Activated T-cell treated with anti-CD3 and anti-CD28 coated beads for 48 hours (primary cell): Measurements from ENCODE around the gene BMP7.
"Not testable (repeated sequence)": the region's sequence is repeated elsewhere in the genome, so short reads cannot be mapped to it uniquely, and the experiment has no call there.

Experiments used
- DNase-seq: peaks from one replicate; pipeline ENCODE4 v3.0.0-alpha.2; 2020; ENCODE audit warnings: low read depth

Gene BMP7

DNA sequence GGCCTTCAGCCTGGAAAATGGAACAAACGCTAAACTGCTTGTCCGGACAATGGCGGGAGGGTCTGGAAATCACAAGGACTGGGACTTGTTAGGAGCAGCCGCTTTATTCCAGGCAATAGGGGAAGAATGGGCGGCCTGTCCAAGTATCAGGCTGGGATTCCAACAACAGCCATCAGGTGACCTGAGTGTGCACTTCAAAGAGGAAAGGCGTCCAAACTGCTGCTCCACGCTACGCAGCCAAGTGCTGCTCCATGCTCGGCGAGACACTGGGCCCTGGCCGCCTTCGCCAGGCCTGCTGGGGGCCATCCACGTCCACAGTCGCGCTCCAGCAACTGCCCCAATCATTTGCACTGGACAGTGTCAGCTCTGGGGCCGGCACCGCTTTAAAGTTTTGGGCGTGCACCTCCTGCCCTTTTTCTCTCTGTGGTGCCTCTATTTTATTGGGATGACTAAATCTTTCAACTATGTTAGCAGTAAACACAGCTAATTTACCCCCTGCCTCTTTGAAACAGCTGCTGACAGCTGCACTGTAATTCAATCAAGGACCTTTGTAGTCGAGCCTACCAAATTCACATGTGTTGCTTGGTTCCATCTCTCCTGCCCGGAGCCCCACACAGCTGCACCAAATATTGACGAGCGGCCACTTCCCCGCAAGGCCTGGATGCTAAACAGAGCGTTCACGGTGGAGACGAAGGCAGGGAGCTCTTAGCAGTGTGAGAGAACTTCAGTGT lies 98.3 kb downstream of the BMP7 start:
- no peak for DNase-seq

DNA sequence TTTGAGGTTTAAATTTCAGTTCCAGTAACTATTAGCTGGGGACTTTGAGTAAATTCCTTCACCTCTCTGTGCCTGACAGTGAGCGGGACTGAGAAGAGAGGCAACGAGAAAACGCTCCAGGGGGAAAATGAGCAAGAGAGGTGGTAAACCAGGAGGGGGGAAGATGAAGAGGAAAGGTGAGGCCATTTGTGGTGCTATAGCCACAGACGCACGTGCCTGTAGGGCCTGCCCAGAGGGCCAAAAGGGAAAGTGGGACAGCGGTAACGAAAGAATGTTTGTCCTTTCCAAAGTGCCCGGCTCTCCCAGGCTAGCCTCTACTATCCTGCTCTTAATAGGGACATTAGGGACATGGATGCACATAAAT lies 99.2 kb downstream of the BMP7 start:
- DNase-seq = no peak

DNA sequence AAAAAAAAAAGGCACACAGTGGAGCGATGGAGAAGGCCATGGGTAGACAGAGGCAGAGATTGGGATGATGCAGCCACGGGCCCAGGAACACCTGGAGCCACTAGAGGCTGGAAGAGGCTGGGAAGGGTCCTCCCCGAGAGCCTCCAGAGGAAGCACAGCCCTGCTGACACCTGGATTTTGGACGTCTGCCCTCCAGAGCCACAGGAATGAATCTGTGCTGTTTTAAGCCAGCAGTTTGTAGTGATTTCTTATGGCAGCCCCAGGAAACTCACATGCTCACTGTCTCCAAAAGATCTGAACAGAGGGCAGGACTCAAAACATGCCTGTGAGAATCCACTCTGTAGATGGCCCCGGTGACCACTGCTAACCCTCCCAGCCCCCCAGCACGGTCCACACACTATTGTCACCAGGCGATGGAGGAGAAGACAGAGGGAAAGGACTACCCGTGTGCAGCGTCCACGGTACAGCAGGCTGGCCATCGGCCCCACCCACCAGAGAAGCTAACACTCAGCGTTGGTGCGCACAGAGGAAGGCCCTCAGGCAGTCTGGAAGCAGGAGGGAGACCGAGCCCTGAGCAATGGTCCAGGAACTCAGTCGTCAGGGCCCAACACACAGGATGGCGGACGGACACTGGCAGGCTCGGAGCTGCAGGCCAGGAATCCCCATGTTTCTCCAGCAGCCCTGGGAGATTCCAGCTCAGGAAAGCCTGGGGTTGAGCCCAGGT lies 99.7 kb downstream of the BMP7 start:
- no peak for DNase-seq

DNA sequence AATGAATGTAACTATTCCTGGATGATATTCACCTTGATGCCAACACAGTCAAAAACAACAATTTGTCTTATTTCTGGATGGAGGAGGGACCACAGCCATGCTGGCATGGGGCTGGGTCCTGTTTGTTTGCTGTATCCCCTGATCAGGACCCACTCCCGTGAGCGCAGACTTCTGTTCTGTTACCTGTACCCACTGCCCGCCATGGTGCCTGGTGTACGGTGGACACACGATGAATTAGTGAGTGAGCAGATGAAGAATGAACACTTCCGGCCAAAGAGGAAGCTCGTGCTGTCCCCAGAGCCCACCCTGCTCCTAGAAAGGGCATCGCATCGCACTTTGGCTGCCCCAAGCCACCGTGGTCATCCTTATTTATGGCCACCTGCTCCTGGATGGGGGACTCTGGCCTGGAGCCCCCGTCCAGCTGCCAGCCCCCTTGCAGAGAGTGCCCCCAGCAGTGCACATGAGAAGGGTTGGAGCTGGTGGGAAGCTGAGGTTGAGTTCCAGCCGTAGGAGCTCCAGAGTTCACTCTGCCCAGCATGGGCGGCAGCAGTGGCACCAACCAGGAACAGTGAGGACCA lies 100.9 kb downstream of the BMP7 start:
- no peak for DNase-seq

DNA sequence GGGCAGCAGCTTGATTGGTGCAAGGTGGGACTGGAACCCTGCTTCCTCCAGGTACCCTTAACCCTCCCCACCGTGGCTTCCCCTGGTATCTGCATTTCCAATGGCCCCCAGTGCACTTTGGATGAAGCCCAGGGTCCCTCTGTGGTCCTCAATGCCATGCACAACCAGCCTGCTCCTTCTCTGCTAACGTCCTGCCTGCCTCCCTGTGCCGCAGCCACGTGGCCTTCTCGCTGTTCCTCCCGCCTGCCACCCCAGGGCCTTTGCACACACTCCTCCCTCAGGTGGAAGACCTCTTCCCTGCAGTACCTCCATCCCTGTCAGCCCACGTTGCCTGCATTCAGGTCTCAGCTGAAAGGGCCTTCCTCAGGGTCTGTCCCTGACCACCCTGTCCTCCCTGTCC lies 101.6 kb downstream of the BMP7 start:
- DNase-seq = no peak

DNA sequence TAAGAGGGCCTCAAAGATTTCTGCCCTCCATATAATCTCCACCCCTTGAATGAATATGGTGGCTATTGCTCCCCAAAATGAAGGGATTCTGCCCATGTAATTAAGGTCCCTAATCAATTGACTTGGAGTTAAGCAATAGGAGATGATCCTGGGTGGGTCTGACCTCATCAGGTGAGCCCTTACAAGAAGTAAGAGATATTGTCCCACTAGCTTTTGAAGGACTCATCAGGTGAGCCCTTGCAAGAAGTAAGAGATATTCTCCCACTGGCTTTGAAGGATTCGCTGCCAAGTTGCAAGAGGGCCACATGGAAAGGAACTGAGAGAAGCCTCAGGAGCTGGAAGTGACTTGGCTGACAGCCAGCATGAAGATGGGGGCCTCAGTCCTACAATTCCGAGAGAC lies 103.4 kb downstream of the BMP7 start:
- DNase-seq = no peak

DNA sequence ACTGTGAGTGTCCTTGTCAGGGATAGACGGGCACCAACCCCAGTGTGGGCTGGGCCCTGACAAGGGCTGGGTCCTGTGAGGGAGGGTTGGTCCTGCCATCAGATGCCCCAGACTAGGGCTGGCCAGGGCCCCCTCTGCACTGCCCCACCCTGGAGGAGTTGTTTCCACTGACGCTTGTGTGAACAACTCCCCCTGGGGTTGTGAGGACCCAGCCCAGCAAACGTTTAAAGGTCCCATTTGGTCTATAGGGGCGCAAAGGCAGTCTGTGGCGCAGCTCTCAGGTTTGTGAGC lies 104.1 kb downstream of the BMP7 start:
- DNase-seq = no peak

DNA sequence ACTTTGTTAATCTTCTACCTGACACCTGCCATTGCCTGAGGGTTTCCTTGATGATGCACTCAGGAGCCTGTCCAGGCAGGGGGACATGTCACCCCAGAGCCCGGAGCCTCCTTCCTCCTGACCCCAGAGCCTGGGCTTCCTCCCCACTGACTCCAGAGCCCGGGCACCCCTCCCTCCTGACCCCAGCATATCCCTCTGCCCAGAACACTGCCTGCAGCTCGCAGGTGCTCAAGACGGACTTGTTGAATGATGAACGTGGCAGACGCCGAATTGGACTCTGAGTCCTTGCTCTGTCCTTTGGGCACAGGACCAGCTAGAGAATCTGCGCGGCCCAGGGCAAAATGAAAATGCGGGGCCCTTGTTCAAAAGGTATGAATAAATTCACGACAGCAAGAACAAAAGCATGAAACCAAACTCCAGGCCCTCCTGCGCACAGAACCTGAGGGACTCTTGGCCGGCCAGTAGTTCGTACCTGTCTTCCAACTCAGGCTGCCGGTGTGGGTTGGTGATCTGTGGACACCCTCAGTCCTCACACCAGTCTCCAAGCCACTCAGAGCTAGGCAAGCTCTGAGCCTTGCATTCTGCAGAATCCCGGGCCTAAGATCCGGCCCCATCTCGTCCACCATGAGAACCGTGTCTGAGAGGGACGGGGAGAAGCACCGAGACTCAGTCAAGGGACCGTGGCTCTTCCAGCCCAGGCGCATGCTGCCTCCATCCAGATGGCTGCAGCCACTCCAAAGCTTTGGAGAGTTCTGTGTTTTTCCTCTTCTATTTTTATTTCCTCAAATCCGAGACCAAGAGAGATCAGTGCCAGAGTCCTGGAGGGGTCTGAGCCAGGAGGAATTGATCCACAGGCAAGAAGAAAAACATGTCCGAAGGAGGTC lies 104.7 kb downstream of the BMP7 start:
- DNase-seq = no peak

DNA sequence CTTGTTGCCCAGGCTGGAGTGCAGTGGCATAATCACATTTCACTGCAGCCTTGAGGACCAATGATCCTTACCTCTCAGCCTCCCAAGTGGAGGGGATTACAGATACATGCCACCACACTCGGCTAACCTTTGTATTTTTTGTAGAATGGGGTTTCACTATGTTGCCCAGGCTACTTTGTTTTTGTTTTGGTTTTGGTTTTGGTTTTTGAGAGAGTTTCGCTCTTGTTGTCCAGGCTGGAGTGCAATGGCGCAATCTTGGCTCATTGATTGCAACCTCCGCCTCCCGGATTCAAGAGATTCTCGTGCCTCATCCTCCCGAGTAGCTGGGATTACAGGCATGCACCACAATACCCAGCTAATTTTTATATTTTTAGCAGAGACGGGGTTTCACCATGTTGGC lies 105.5 kb downstream of the BMP7 start:
- no peak for DNase-seq

DNA sequence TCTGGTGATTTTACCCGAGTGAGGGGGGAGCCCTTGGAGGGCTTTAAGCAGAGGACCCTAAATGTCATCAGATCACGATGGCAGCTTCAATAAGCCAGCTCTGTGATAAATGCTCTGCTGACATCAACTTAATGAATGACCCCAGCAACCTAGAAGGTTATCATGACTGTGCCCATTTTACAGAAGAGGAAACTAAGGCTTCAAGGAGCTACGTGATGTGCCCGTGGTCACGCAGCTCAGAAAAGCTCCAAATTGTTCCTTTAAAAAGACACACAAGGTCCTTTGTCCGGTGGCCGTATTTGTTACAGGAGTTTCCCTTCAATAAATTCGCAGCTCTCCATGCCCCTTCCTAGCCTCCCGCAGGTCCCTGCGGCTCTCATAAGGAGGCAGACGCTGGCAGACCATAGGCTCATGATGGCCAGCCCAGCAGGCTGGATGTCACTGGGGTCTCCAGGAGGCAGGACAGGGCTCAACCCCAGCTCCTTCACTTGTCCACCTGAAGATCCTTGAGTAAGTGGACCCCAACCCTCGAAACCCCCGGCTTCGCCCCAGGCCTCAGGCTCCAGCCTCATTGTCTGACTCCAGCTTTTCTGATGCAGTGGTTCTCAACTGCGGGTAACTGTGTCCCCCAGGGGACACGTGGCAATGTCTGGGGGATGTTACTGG lies 106.4 kb downstream of the BMP7 start:
- DNase-seq = no peak

DNA sequence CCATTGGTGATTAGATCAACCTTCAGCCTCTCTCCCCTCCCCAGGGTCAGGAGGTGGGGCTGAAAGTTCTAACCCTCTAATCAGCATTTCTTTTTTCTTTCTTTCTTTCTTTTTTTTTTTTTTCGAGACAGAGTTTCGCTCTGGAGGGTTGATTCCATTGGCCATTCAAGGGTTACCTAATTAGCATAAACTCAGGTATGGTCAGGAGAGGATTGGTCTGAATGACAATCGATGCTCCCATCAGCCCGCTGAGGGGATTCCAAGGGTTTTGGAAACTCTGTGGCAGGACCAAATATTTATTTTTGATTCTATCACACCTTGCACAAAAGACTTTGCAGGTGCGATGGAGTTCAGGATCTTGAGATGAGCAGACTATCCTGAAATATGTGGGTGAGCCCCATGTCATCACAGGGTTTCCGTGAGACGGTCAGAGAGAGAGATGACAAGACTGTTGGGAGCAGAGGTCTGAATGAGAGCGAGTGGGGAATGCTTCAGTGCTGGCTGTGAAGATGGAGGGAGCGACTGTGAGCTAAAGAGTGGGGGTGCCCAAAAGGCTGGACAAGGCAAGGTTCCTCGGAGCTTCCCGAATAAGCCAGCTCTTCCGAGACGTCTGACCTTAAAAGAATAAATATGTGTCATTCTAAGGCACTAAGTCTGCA lies 107.1 kb downstream of the BMP7 start:
- no peak for DNase-seq

DNA sequence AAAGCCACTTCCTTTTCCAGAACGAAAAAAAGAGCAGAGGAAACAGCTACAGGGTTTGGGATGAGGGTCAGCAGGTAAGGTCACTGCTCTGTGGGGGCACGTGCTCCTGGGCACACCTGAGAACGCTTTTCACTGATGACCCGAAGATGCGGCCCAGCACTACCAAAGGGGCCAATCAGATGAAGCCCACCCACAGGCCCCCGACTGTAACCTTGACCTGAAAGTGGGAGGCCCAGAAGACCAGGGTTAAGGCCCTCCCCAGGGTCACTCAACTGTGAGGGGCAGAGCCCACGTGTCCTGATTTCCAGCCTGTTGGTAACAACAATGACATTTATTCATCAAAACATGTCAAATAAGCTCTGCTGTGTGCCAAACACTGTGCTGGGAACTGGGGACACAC lies 108.0 kb downstream of the BMP7 start:
- DNase-seq = no peak

DNA sequence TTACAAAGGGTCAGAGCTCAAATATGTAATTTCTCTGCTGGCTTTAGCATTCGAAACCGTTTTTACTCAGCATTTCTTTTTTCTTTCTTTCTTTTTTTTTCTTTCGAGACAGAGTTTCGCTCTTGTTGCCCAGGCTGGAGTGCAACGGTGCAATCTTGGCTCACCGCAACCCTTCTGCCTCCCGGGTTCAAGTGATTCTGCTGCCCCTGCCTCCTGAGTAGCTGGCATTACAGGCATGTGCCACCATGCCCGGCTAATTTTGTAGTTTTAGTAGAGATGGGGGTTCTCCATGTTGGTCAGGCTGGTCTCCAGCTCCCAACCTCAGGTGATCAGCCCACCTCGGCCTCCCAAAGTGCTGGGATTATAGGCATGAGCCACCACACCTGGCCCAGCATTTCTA lies 108.7 kb downstream of the BMP7 start:
- DNase-seq = not testable (repeated sequence)

DNA sequence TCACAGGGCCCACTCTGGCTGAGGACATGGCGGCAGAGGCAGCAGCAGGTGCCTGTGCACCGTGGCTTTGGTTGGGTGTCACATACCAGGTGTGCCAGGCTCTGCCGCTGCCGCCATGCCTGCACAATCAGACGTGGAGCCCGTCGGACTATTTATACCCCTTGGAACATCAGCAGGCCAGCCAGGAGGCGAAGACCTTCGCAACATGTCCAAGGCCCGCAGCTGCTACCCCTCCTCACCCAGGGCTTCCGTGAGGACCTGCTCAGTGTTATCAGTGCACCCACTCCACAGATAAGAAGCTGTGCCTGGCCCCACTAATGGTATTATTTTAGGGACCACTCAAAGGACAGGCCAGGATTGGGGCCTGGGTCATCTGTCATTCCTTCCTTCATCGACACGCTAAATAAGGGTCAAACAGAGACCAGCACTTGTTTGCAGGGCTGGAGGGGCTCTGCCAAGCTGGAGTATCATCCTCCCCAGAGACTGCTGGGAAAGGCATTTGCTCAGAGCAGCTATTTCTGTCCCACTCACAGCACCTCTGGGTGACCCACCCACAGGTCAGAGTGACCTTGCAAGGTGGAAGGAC lies 109.2 kb downstream of the BMP7 start:
- no peak for DNase-seq

DNA sequence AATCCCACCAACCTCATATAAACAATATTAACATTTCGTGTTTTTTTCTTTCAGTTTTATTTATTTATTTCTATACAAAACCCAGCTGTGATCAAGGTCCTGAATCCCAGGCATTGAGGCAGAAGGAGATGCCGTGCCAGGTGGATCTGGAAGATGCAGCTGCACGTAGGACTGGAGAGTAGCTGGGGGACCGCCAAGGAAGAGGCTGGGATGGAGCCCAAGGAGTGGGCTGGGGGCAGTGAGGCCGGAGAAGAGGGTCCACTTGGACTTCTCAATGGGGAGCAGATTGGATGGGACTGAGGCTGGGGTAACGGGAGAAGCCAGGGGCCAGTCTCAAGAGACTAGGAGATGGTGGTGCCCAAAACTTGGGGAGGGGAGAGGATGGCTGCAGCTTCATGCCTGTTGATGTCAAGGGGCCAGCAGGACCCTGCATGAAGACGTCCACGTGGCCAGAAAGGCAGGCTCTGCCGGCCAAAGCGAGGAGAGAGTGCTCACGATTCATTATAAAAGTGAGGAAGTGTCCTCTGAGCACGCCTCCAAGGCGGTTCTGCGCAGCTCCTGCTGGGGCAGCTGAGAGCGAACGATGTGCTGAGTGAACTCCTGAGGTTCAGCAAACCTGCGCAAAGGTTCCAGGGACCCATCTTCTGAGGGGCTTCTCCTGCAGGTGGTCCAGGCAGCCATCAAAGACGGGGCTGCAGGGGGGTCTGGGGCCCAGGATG lies 110.3 kb downstream of the BMP7 start:
- DNase-seq = no peak

DNA sequence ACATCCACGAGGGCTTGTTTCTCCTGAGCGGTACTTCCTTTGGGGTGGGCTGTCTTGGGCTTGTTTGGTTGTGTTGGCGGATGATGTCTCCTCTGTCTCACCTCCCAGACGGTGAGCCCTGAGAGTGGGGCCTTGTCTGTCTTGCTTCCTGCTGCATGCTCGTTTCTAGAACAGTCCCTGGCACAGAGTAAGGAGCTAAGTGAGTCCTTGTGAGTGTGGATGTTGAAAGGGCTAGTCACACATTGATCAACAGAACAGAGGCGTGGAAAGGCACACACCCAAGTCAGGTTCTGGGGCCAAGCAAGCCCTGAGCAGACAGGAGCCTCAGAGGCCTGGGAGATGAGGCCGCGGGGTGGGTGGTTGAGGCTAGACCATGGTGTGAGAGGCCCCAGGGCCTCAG lies 111.0 kb downstream of the BMP7 start:
- no peak for DNase-seq

DNA sequence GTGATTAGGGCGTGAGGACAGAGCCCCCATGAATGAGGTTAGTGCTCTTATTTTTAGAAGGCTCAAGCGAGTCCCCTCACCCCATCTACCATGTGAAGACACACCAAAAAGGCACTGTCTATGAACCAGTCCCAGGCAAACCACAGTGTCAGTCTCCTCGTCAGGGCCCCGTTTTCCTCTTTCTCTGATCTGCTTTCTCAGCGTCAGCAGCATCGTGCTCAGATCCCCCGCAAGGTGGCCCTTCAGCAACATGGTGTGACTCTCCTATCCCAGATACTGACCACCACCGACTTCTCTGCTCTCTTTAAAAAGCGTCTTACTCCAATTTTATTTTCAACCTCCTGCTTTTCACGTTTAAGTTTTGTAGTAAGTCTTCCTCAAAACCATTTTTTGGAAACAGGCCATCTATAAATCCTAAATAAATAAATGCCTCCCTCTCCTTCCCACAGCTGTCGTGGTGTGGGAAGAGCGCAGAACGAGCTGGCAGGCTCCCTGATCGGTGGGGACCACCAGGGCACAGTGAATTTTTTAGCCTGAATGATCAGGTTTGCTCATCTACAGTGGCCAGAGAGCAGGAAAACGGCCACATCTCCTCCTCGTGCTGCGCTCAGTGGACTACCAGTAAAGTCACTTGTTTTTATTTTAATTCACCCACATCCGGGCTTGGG lies 113.1 kb downstream of the BMP7 start:
- no peak for DNase-seq

DNA sequence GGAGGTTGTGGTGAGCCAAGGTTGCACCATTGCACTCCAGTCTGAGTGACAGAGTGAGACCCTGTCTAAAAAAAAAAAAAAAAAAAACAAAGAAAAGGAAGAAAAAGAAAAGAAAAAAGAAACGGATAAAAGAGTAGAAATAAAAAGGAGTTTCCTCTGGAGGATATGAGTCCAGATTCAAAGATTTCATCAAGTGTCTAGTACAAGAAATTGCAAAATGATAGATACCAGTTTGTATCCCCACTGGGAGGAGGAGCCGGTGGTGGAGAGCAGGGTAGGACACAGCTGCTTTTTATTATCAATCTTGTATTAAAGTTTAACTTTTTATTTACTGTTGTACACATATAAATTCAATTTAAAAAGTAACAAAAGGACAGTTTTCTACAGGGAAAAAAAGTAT lies 113.9 kb downstream of the BMP7 start:
- DNase-seq = no peak

DNA sequence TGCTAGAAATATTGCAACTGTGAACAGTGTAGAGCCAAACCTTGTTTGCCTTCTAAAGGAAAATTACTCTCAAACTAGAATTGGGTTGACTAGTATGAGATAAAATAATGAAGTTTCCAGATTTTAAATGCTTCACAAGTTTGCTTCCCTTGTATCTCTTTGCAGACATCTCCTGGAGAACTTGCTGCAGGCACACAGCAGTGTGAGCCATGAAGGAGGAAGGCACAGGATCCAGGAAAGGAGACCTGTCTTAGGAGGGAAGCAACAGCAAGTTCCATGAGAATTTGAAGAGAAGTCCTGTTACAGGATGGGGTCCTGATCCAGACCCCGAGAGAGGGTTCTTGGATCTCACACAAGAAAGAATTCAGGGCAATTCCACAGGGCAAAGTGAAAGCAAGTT lies 115.9 kb downstream of the BMP7 start:
- DNase-seq = no peak

DNA sequence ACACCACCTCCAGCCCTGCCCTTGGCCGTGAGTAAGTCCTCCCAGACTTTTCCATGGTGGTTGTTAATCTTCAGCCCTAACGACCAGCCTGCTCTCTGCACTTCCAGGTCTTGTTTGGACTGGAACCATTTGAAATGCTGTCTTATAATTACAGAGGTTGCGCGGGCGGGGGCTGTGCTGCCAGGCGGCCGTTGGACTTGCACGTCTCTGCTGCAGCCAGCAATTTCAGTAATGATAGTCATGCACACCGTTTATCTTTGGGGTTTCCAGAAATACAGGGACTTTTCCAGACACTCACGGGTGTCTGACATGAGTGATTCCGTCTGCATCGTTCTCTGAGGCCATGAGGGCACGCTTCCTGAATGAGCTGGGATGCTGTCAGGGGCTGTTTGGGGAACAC lies 118.2 kb downstream of the BMP7 start:
- DNase-seq = no peak
